ENCODE results near the gene XRCC4. TPM values are rescaled to one million over a fixed set of nuclear protein-coding genes. Genes with fewer than 3 reads are reported as not detected.

The XRCC4 gene
- polyA plus RNA-seq, 1 of the 3 experiments (the other 2 are of a cell fraction): 1.8 TPM

DNA sequence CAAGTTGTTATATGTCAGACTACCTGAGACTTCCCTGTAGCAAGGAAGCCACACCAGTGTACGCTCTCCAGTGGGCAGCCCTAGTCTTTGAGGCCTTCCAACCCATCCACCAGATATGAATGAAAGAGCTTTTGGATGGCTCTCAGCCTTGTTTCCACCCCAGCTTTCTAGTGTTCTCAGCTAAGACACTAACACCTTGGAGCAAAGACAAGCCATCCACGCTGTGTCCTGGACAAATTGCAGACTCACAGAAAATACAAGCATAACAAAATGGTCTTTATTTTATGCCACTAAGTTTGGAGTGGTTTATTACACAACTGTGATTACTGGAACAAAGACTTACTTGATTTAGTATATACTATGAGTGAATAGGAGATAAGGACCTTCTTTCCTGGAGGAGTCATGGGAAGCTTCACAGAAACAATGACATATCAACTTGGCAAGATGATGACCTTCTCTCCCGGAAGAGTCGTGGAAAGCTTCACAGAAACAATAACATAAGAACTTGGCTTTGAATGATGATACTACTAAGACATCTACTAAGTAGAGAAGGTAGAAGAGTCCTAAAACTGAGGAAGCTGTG is 260.2 kb downstream of the XRCC4 start:
- H2AFZ ChIP-seq (ENCODE audit: low read depth): no peak overlapping the region
- WGBS (ENCODE audit: low lambda C conversion rate): 100% methylated on average over 4 of the region's 4 CpGs
- no peaks in the 10 kb centered on the region for H3K36me3 ChIP-seq (replicated peaks in 1 of 2; ENCODE audit: control insufficient read depth in 1 of 2, insufficient read depth in 2 of 2, low read length in 1 of 2)
- H4K20me1 ChIP-seq (ENCODE audit: insufficient read depth): no peaks in the 10 kb centered on the region
- ChIA-PET CTCF (interaction anchor here (0.6 to 0.7 kb wide), 2 partner anchors 17 to 986 kb away, joined by 3 read pairs; no protein-coding TSS in a partner anchor), POLR2A (no interaction called here)
- no peaks in the 10 kb centered on the region for H3K4me1 ChIP-seq (ENCODE audit: control insufficient read depth in 1 of 2, insufficient read depth in 2 of 2, low read depth in 1 of 2, low read length in 1 of 2)
- H3K4me2 ChIP-seq: no peak overlapping the region
- H3K27me3 ChIP-seq (ENCODE audit: insufficient read depth): no peaks in the 10 kb centered on the region
- H3K9me2 ChIP-seq: no peaks in the 10 kb centered on the region
- no peak overlapping the region for H3K4me3 ChIP-seq (ENCODE audit: low read depth in 2 of 2, low read length in 1 of 2)
- no peak overlapping the region for H3K27ac ChIP-seq (ENCODE audit: low read depth in 2 of 2, low read length in 1 of 2)
- no peak for DNase-seq
- no peaks in the 10 kb centered on the region for H3K79me2 ChIP-seq (ENCODE audit: insufficient read depth)
- H3K9ac ChIP-seq: no peak overlapping the region
- no peaks in the 10 kb centered on the region for H3K9me3 ChIP-seq
- no peaks in the 10 kb centered on the region for H3F3A ChIP-seq (replicated peaks; ENCODE audit: insufficient read depth)
- TF ChIP-seq GABPA (IDR thresholded peaks at IDR 0.05; ENCODE audit: low read depth) (no peak), RXRA (IDR thresholded peaks at IDR 0.05; ENCODE audit: borderline replicate concordance, low read depth) (no peak), RFX5 (IDR thresholded peaks at IDR 0.05; ENCODE audit: low read length) (no peak), FOXM1 (IDR thresholded peaks at IDR 0.05; ENCODE audit: low read depth) (no peak)

DNA sequence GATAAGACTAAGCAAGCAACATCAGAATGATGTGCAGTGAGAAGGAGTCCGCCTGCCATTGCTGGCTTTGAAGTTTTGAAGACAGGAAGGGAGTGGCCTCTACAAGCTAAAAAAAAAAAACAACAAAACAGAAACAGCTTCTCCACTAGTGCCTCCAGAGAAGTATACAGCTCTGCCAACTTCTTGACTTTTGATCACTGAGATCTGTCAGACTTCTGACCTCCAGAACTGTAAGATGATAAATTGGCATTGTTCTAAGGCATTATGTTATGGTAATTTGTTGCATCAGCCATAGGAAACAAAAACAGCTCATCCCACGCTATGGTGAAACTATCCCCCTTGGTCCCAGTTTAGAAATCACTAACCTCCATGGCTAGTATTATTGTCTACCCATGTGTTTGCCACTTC is 263.2 kb downstream of the XRCC4 start:
- H4K20me1 ChIP-seq (ENCODE audit: insufficient read depth): no peaks in the 10 kb centered on the region
- no peaks in the 10 kb centered on the region for H3K9me2 ChIP-seq
- no peaks in the 10 kb centered on the region for H3K9me3 ChIP-seq
- no peaks in the 10 kb centered on the region; a peak in 1 of 4 replicates for H3K4me1 ChIP-seq (ENCODE audit: control insufficient read depth in 1 of 2, insufficient read depth in 2 of 2, low read depth in 1 of 2, low read length in 1 of 2)
- H2AFZ ChIP-seq (ENCODE audit: low read depth): no peak overlapping the region
- H3K36me3 ChIP-seq (replicated peaks in 1 of 2; ENCODE audit: control insufficient read depth in 1 of 2, insufficient read depth in 2 of 2, low read length in 1 of 2): no peaks in the 10 kb centered on the region
- ChIA-PET POLR2A (no interaction called here), CTCF (no interaction called here)
- no peak overlapping the region for H3K27ac ChIP-seq (ENCODE audit: low read depth in 2 of 2, low read length in 1 of 2)
- no peak overlapping the region for H3K4me2 ChIP-seq
- no peak for TF ChIP-seq GABPA (IDR thresholded peaks at IDR 0.05; ENCODE audit: low read depth)
- TF ChIP-seq MXI1 (IDR thresholded peaks at IDR 0.05; ENCODE audit: low read depth, low read length): no peak
- TF ChIP-seq POLR2AphosphoS5 (IDR thresholded peaks at IDR 0.05; ENCODE audit: low read depth, low read length): no peak
- TF ChIP-seq, protein P1, sequence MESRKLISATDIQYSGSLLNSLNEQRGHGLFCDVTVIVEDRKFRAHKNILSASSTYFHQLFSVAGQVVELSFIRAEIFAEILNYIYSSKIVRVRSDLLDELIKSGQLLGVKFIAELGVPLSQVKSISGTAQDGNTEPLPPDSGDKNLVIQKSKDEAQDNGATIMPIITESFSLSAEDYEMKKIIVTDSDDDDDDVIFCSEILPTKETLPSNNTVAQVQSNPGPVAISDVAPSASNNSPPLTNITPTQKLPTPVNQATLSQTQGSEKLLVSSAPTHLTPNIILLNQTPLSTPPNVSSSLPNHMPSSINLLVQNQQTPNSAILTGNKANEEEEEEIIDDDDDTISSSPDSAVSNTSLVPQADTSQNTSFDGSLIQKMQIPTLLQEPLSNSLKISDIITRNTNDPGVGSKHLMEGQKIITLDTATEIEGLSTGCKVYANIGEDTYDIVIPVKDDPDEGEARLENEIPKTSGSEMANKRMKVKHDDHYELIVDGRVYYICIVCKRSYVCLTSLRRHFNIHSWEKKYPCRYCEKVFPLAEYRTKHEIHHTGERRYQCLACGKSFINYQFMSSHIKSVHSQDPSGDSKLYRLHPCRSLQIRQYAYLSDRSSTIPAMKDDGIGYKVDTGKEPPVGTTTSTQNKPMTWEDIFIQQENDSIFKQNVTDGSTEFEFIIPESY (IDR thresholded peaks at IDR 0.05; ENCODE audit: borderline replicate concordance, low read depth): no peak
- no peak for TF ChIP-seq RXRA (IDR thresholded peaks at IDR 0.05; ENCODE audit: borderline replicate concordance, low read depth)
- TF ChIP-seq, protein P2, sequence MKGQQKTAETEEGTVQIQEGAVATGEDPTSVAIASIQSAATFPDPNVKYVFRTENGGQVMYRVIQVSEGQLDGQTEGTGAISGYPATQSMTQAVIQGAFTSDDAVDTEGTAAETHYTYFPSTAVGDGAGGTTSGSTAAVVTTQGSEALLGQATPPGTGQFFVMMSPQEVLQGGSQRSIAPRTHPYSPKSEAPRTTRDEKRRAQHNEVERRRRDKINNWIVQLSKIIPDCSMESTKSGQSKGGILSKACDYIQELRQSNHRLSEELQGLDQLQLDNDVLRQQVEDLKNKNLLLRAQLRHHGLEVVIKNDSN (IDR thresholded peaks at IDR 0.05; ENCODE audit: borderline replicate concordance, low read depth): no peak
- no peak for TF ChIP-seq EP300 (IDR thresholded peaks at IDR 0.05; ENCODE audit: borderline replicate concordance in 1 of 2, low read depth in 1 of 2, low read length in 1 of 2)
- TF ChIP-seq, protein P3, sequence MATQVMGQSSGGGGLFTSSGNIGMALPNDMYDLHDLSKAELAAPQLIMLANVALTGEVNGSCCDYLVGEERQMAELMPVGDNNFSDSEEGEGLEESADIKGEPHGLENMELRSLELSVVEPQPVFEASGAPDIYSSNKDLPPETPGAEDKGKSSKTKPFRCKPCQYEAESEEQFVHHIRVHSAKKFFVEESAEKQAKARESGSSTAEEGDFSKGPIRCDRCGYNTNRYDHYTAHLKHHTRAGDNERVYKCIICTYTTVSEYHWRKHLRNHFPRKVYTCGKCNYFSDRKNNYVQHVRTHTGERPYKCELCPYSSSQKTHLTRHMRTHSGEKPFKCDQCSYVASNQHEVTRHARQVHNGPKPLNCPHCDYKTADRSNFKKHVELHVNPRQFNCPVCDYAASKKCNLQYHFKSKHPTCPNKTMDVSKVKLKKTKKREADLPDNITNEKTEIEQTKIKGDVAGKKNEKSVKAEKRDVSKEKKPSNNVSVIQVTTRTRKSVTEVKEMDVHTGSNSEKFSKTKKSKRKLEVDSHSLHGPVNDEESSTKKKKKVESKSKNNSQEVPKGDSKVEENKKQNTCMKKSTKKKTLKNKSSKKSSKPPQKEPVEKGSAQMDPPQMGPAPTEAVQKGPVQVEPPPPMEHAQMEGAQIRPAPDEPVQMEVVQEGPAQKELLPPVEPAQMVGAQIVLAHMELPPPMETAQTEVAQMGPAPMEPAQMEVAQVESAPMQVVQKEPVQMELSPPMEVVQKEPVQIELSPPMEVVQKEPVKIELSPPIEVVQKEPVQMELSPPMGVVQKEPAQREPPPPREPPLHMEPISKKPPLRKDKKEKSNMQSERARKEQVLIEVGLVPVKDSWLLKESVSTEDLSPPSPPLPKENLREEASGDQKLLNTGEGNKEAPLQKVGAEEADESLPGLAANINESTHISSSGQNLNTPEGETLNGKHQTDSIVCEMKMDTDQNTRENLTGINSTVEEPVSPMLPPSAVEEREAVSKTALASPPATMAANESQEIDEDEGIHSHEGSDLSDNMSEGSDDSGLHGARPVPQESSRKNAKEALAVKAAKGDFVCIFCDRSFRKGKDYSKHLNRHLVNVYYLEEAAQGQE (IDR thresholded peaks at IDR 0.05; ENCODE audit: low read depth, low read length): no peak
- TF ChIP-seq, protein P4, sequence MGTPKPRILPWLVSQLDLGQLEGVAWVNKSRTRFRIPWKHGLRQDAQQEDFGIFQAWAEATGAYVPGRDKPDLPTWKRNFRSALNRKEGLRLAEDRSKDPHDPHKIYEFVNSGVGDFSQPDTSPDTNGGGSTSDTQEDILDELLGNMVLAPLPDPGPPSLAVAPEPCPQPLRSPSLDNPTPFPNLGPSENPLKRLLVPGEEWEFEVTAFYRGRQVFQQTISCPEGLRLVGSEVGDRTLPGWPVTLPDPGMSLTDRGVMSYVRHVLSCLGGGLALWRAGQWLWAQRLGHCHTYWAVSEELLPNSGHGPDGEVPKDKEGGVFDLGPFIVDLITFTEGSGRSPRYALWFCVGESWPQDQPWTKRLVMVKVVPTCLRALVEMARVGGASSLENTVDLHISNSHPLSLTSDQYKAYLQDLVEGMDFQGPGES (IDR thresholded peaks at IDR 0.05; ENCODE audit: low read depth, low read length): no peak
- no peak for TF ChIP-seq YY1 (IDR thresholded peaks at IDR 0.05; ENCODE audit: low read depth)
- no peak for TF ChIP-seq NFIC (IDR thresholded peaks at IDR 0.05; ENCODE audit: borderline replicate concordance)
- H3K27me3 ChIP-seq (ENCODE audit: insufficient read depth): no peaks in the 10 kb centered on the region
- H3F3A ChIP-seq (replicated peaks; ENCODE audit: insufficient read depth): no peaks in the 10 kb centered on the region
- no peak for DNase-seq
- H3K79me2 ChIP-seq (ENCODE audit: insufficient read depth): no peaks in the 10 kb centered on the region
- H3K4me3 ChIP-seq (ENCODE audit: low read depth in 2 of 2, low read length in 1 of 2): no peak overlapping the region
- WGBS (ENCODE audit: low lambda C conversion rate): 90% methylated on average over 2 of the region's 2 CpGs
- H3K9ac ChIP-seq: no peak overlapping the region
